GM06990 (cell line): ENCODE measurements around the gene OBP2B.

Source experiments
- DNase-seq: peaks from one replicate; pipeline ENCODE4 v3.0.0-alpha.2; 2011; ENCODE audit not compliant: insufficient read length; ENCODE audit errors: extremely low read depth
- H3K27me3 ChIP-seq: replicated peaks from 2 replicates; pipeline ENCODE4 v1.6.0; 2011; ENCODE audit warnings: low read length; ENCODE audit not compliant: control insufficient read depth, insufficient read depth
- H3K36me3 ChIP-seq: 2 replicates; pipeline ENCODE4 v1.5.1; 2011; ENCODE audit warnings: low read length; ENCODE audit not compliant: control insufficient read depth, insufficient read depth
- H3K4me3 ChIP-seq: replicated peaks from 2 replicates; pipeline ENCODE4 v1.5.1; 2011; ENCODE audit warnings: low read depth, mild to moderate bottlenecking, control low read depth, low read length
- TF ChIP-seq, protein P1 (sequence below): IDR thresholded peaks from 2 replicates; pipeline ENCODE4 v1.5.1; 2011; ENCODE audit warnings: low read length, control low read depth, mild to moderate bottlenecking, inconsistent platforms; ENCODE audit not compliant: insufficient read depth, poor library complexity, severe bottlenecking

The OBP2B gene

GRCh38 chr9:133160742-133161546 is 48.1 kb downstream of the OBP2B start:
- Histone ChIP-seq H3K4me3 (no peak overlapping the region), H3K27me3 (no peaks in the 10 kb centered on the region; the same call in 1 of the 2 replicates), H3K36me3 (no peaks in the 10 kb centered on the region)
- TF ChIP-seq, protein P1, sequence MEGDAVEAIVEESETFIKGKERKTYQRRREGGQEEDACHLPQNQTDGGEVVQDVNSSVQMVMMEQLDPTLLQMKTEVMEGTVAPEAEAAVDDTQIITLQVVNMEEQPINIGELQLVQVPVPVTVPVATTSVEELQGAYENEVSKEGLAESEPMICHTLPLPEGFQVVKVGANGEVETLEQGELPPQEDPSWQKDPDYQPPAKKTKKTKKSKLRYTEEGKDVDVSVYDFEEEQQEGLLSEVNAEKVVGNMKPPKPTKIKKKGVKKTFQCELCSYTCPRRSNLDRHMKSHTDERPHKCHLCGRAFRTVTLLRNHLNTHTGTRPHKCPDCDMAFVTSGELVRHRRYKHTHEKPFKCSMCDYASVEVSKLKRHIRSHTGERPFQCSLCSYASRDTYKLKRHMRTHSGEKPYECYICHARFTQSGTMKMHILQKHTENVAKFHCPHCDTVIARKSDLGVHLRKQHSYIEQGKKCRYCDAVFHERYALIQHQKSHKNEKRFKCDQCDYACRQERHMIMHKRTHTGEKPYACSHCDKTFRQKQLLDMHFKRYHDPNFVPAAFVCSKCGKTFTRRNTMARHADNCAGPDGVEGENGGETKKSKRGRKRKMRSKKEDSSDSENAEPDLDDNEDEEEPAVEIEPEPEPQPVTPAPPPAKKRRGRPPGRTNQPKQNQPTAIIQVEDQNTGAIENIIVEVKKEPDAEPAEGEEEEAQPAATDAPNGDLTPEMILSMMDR: peak; percentile 81
- no peak for DNase-seq

DNA sequence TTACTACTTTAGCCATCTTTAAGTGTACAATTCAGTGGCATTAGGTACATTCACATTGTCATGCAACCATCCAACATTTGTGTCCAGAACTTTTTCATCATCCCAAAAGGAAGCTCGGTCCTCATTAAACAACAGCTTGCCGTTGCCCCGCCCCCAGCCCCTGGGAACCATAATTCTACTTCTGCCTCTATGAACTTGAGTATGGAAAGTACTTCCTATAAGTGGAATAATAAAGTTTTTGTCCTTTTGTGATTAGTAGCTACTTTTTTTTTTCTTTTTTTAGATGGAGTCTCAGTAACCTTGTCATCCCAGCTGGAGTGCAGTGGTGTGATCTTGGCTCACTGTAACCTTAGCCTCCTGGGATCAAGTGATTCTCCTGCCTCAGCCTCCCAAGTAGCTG is 50.4 kb downstream of the OBP2B start:
- no peaks in the 10 kb centered on the region for H3K36me3 ChIP-seq
- H3K27me3 ChIP-seq: no peaks in the 10 kb centered on the region
- DNase-seq: no peak
- H3K4me3 ChIP-seq: no peak overlapping the region
- TF ChIP-seq, protein P1: no peak
